Gastrocnemius medialis (tissue), 4 donors: ENCODE measurements around the gene LYSET.

Source experiments
- POLR2A ChIP-seq, 2 donors: fragments of 450-650 bp; IDR thresholded peaks; one replicate each; pipeline ENCODE4 v1.6.1; 2017; ENCODE audit warnings: antibody characterized with exemption in 2 of 2, mild to moderate bottlenecking in 2 of 2, moderate library complexity in 2 of 2
- TF ChIP-seq, protein P1 (sequence below), 5 experiments: fragments of 450-650 bp in 3 of 5; fragments of 200-600 bp in 2 of 5; sonication (generic) in 2 of 5; IDR thresholded peaks in 4 of 5; conservative IDR thresholded peaks in 1 of 5; 1 replicate in 4 of 5; 2 replicates in 1 of 5; pipeline ENCODE4 v1.5.1; 2016 to 2019; ENCODE audit warnings: antibody characterized with exemption in 5 of 5, mild to moderate bottlenecking in 3 of 5, moderate library complexity in 3 of 5

DNA sequence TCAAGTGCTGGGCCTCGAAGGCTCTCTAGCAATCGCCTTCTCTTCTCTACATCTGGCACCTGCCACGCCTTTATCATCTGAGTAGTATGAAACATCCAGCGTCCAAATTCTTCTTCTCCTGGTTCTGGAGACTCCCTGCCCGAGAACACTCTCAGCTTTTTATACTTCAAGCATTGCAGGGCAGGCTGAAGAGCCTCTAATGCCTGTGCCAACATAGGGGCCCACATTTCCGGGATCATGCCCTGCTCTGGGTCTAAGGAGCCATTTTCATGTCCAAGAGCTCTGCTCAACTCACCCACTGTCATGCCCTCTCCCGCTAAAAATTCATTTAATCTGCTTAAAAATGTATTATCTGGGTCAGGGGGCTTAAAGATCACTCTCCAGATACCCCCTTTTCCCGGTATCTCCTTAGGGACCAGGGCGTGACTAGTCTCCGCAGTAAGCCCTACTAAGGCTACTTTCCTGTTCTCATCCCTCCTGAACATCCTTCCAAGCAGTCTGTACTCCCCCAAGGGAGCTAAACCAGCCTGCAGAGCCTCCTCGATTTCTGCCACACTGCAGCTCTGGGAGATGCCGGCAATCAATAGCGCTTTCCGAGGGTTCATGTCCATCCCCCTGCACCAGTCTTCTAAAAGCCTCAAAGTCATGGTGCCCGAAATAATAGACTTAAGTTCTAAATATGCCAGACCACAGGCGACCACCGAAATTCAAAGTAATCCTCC, 1.4 kb upstream of the LYSET start:
- TF ChIP-seq, protein P1, sequence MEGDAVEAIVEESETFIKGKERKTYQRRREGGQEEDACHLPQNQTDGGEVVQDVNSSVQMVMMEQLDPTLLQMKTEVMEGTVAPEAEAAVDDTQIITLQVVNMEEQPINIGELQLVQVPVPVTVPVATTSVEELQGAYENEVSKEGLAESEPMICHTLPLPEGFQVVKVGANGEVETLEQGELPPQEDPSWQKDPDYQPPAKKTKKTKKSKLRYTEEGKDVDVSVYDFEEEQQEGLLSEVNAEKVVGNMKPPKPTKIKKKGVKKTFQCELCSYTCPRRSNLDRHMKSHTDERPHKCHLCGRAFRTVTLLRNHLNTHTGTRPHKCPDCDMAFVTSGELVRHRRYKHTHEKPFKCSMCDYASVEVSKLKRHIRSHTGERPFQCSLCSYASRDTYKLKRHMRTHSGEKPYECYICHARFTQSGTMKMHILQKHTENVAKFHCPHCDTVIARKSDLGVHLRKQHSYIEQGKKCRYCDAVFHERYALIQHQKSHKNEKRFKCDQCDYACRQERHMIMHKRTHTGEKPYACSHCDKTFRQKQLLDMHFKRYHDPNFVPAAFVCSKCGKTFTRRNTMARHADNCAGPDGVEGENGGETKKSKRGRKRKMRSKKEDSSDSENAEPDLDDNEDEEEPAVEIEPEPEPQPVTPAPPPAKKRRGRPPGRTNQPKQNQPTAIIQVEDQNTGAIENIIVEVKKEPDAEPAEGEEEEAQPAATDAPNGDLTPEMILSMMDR (IDR thresholded peaks at IDR 0.05 in 4 of 5, conservative IDR thresholded peaks at IDR 0.05 in 1 of 5): no peak
- no peak for TF ChIP-seq POLR2A (IDR thresholded peaks at IDR 0.05)
